ENCODE measurements around the gene KRT82.
"Not testable (repeated sequence)": the region's sequence is repeated elsewhere in the genome, so short reads cannot be mapped to it uniquely, and the experiment has no call there.

Gene KRT82

DNA sequence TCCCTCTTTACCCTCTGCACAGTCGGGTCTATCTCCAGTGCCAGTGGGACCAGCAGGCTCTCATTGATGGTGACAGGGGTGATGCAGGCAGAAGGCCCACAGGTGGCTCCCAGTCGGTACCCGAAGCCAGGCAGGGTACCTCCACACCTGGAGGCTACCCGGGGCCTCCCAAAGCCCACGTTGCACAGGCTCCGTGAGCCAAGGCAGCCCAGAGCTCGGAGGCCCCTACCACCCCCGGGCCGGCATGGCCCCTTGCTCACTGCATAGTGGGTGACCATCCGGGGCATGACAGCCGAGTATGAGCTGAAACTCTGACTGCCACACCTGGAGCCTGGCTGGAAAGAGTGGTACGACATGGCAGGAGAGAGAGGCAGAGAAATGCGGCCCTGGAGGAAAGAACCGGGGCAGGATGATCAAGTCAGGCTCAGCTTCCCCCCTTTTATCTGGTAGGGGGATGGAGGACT, at the start of gene KRT82:
Gene KRT82 (minus strand): TSS at position 414 of the 464 bp plus-strand sequence. CDS start 58 bp downstream, at position 356.
- in situ Hi-C loops (cut with MboI; ENCODE audit: low sequenced_read_pairs) = no loop called here

GRCh38 chr12:52455821-52456220, 49.7 kb upstream of the KRT82 start:
- in situ Hi-C loops (cut with MboI; ENCODE audit: low sequenced_read_pairs) = no loop called here

GRCh38 chr12:52454411-52455201, 48.5 kb upstream of the KRT82 start:
- in situ Hi-C loops (cut with MboI; ENCODE audit: low sequenced_read_pairs) = no loop called here

GRCh38 chr12:52452101-52452500, 46.0 kb upstream of the KRT82 start, which contains the start of gene KRT6B:
Gene KRT6B (minus strand): TSS chr12:52452146. CDS start chr12:52452078, 68 bp downstream.
- in situ Hi-C loops (cut with MboI; ENCODE audit: low sequenced_read_pairs) = no loop called here

DNA sequence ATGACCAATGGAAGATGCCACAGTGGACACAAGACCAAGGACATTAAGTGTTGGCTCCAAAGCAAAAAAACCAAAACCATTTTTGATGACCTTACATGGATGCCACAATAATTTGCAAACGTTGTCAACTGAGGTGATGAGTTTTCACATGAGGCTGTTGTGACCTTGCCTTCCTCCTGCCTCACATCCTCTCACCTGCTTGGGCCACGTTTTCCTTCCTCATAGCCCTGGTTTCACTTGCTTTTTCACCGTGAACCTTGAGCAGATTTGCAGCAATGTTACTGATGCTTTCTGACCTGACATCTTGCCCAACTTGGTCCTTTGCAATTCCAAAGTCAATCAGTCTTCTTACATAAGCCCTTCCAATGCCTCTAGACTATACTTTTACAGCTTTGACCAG, 42.1 kb upstream of the KRT82 start:
- in situ Hi-C loops (cut with MboI; ENCODE audit: low sequenced_read_pairs) = no loop called here

- in situ Hi-C loops (cut with MboI; ENCODE audit: low sequenced_read_pairs) = not testable (repeated sequence)
Observed at GRCh38 chr12:52447196-52447595, 41.1 kb upstream of the KRT82 start.

- in situ Hi-C loops (cut with MboI; ENCODE audit: low sequenced_read_pairs) = no loop called here
Observed at GRCh38 chr12:52446367-52447045, 40.4 kb upstream of the KRT82 start.

GRCh38 chr12:52445876-52446275, 39.7 kb upstream of the KRT82 start:
- in situ Hi-C loops (cut with MboI; ENCODE audit: low sequenced_read_pairs) = no loop called here

DNA sequence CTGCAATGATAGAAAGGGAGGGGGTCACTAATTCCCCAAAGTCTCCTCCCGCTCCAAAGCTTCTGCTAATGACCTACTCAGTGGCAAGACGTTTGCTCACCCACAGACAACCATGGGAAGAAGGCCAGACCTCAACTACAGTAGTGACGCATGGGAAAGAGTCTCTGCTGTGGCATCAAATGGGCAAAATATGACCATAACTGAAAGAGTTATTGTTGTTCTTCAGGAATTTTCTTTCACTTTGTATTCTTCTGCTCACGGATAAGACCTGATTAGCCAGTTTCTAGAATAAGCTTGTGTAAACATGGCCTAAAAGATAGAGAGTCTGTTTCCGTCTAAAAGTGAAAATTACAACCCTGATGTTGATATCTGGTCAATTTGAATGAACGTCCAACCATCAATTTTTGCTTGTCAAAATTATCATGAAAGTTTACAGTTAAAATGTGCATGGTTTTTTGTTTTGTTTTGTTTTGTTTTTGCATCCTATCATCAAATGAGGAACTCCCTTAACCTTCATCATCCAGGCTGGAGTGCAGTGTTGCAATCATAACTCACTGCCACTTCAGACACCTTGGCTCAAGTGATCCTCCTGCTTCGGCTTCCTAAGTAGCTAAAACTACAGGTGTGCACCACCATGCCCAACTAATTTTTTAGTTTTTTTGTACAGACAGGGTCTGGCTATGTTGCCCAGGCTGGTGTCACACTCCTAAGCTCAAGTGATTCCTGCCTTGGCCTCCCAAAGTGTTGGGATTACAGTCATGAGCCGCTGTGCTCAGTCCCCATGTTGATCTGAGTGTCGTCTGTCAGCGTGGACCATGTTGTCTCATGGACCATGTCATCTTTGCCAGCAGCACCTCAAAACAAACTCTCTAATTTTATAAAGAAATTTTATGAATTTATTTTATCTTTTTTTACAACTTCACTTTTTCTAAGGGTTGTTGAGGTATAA, 38.8 kb upstream of the KRT82 start:
- in situ Hi-C loops (cut with MboI; ENCODE audit: low sequenced_read_pairs) = no loop called here

DNA sequence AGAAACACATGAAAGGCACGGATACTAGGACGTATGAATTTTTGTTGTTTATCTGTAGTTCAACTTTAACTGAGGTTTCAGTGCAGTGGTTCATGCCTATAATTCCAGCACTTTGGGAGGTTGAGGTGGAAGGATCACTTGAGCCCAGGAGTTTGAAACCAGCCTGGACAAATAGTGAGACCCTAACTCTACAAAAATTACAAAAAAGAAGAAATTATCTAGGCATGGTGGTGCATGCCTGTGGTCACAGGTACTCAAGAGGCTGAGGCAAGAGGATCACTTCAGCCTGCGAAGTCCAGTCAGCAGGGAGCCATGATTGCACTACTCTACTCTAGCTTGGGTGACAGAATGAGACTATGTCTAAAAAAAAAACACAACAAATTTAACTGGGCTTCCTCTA, 37.8 kb upstream of the KRT82 start:
- in situ Hi-C loops (cut with MboI; ENCODE audit: low sequenced_read_pairs) = no loop called here

DNA sequence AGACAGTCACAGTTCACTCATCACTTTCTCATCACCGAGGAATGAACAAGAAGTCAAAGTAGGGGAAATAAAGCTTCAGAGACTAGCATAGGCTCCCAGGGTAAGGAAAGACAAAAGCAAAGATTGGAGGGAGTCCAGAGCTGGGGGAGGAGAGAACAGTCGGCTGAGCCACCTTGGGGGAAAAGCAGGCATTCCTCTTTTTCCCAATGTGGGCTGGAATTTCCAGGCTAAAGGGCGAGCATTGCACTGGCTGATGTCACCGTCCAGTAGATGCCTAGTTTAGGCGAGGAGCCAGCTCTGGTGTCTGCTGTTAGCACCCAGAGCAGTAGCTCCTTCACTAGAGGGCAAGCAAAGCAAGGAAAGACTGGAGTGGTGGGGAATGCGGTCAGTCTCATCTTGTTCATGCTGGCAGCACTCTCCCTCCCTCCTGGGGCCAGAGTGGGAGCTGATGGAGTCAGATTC, 36.5 kb upstream of the KRT82 start:
- in situ Hi-C loops (cut with MboI; ENCODE audit: low sequenced_read_pairs) = no loop called here

DNA sequence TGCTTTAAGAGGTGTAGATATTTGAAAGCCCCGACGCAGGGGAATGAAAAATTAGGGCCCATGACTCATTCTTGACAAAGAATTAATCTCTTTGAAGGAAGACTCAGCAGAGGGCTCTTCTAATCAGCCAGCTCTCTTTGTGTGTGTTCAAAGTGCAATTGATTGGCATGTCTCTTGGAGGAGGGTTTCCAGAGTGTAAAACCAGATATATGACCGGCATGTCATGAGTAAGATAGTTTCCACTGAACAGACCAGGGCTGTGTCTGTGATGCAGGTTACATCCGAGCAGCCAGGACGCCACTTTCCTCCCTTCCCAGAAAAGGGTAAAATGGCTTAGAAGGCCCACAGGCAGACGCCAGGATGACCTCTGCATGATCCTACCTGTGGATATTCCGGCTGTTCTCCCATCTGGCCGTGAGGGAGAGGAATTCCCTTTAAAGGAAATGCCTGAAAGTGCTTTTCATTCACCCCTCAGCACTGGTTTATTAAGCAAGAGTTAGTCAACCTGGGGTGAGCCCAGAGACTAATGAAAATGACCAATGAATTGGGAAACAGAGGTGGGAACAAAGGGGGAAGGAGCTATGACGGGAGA, 35.3 kb upstream of the KRT82 start:
- in situ Hi-C loops (cut with MboI; ENCODE audit: low sequenced_read_pairs) = no loop called here

DNA sequence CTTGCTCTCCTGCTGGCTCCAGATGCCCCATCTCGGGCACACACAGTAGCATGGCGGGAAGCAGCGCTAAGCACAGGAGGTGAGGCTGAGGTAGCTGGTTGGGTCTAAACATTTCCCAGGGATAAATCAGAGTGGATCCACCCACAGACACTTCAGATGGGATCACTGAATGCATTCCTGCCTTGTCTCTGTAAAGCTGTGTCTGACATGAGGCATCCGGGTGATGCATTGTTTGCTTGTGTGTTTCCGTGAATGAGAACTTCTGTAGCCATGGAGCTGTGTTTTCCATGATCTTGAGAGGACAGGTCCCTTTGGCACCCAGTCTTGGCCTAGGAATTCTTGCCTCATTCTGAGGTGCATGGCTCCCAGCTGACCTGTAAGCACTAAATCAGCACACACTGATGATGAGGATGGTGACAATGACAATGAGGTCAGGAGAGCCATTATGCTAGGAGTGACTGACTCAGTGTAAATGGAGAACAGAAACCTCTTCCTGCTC, 34.7 kb upstream of the KRT82 start:
- in situ Hi-C loops (cut with MboI; ENCODE audit: low sequenced_read_pairs) = no loop called here

- in situ Hi-C loops (cut with MboI; ENCODE audit: low sequenced_read_pairs) = no loop called here
Observed at GRCh38 chr12:52439845-52440244, 33.7 kb upstream of the KRT82 start.

- in situ Hi-C loops (cut with MboI; ENCODE audit: low sequenced_read_pairs) = no loop called here
Observed at GRCh38 chr12:52439420-52439819, 33.3 kb upstream of the KRT82 start.

- in situ Hi-C loops (cut with MboI; ENCODE audit: low sequenced_read_pairs) = no loop called here
Observed at GRCh38 chr12:52438305-52439301, 32.5 kb upstream of the KRT82 start.

GRCh38 chr12:52437508-52437907, 31.4 kb upstream of the KRT82 start:
- in situ Hi-C loops (cut with MboI; ENCODE audit: low sequenced_read_pairs) = no loop called here

- in situ Hi-C loops (cut with MboI; ENCODE audit: low sequenced_read_pairs) = no loop called here
Observed at GRCh38 chr12:52436828-52437474, 30.8 kb upstream of the KRT82 start.
